Right lobe of liver (tissue), 6 donors: ENCODE results near the gene MT1H. TPM values are rescaled to one million over a fixed set of nuclear protein-coding genes. Genes with fewer than 3 reads are reported as not detected.
A peak's percentile ranks its signal among the peaks of the same experiment; 100 is the strongest.
"Not testable (repeated sequence)": the region's sequence is repeated elsewhere in the genome, so short reads cannot be mapped to it uniquely, and the experiment has no call there.

Source experiments
- ATAC-seq, 4 donors: fragments of 200-7000 bp; cut with Tn5 transposase; one replicate each; pipeline ENCODE4 v1.9.1; 2020; ENCODE audit warnings: mild to moderate bottlenecking in 4 of 4, moderate library complexity in 4 of 4
- DNase-seq, 3 donors: peaks; one replicate each; pipeline ENCODE4 v3.0.0-alpha.2; 2020
- H3K27ac ChIP-seq, 3 donors: fragments of 200-600 bp; one replicate each; pipeline ENCODE4 v1.8.0; 2022
- H3K27me3 ChIP-seq, 2 donors: fragments of 200-600 bp; one replicate each; pipeline ENCODE4 v1.8.0; 2022
- H3K36me3 ChIP-seq, 4 donors: fragments of 200-600 bp; sonication (generic) in 1 of 4; one replicate each; pipeline versions ENCODE4 v1.5.1 to v1.8.0; 2017 to 2022; ENCODE audit warnings: control low read depth in 1 of 4
- H3K4me1 ChIP-seq, 4 donors: fragments of 200-600 bp; sonication (generic) in 1 of 4; one replicate each; pipeline versions ENCODE4 v1.5.1 to v1.8.0; 2017 to 2022; ENCODE audit warnings: control low read depth in 1 of 4
- H3K4me3 ChIP-seq, 3 donors: fragments of 200-600 bp; one replicate each; pipeline ENCODE4 v1.8.0; 2022
- H3K9me3 ChIP-seq, 4 donors: fragments of 200-600 bp; sonication (generic) in 1 of 4; one replicate each; pipeline versions ENCODE4 v1.5.1 to v1.8.0; 2017 to 2022; ENCODE audit warnings: control low read depth in 1 of 4
- CTCF ChIP-seq, 4 donors: fragments of 200-600 bp in 3 of 4; fragments of 450-650 bp in 1 of 4; IDR thresholded peaks; one replicate each; pipeline versions ENCODE4 v1.5.1 to v1.8.0; 2016 to 2022; ENCODE audit warnings: antibody characterized with exemption in 4 of 4, mild to moderate bottlenecking in 2 of 4
- POLR2A ChIP-seq: fragments of 450-650 bp; IDR thresholded peaks from one replicate; pipeline ENCODE4 v1.6.1; 2017; ENCODE audit warnings: antibody characterized with exemption, mild to moderate bottlenecking
- WGBS: methylation state at CpG from one replicate; pipeline ENCODE4 v1.1.6; 2018; ENCODE audit warnings: low coverage, low lambda C conversion rate; ENCODE audit not compliant: insufficient coverage; ENCODE audit errors: missing lambda C conversion rate; 5-methylcytosine and 5-hydroxymethylcytosine counted together
- intact Hi-C, 2 donors: fragments of 100-400 bp; cut with DNase I; formaldehyde crosslinking; loops; one replicate each; pipeline versions ENCODE4 v1.11.2 to v1.14.1; 2022
- total RNA-seq, 6 experiments: library from RNA; depleted of rRNA in 2 of 6; stranded (reverse); fragments of >200 nt in 2 of 6; fragmentation: NEBNext Ultra II Directional in 3 of 6; extraction: Animal tissue kit (Norgen Biotek cat#: 25700) in 3 of 6; gene quantifications; one replicate each; pipeline versions ENCODE4 v1.1.0 to v1.2.4, GENCODE V29; 2016 to 2023
- donor health status: DM: no; HTN: yes; CAD: no.
- donor health status: DM: no; HTN: no; CAD: no.
- donor health status: DM: no; HTN: no; CAD: no.
- donor health status: DM: no; HTN: yes; CAD: no.
- donor health status: DM: no; HTN: yes; CAD: no.

MT1H gene
- total RNA-seq, 6 experiments from 2014 or later, result 0.74 to 1,258 (median 358) TPM; not detected in 1

DNA sequence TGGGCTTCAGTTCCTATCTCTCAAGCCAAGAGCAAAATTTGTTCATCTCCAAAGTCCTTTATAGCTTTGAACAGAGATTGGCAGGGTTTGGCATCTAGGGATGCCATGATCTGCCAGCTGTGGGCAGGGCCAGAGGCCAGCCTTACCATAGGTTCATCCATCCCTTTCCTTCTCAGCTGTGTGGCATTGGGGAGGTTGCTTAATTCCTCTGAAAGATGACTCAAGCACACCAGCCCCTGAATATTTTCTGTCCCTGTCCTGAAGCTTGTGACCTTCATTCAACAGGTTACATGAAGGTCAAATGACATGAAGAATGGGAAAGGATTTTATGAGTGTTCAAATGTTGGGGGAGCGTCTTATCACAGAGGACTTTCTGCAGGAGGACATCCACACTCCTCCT, 5.1 kb upstream of the MT1H start:
- DNase-seq (peak in 1 of 3 donors; percentile 57), ATAC-seq (peak in 2 of 4 donors; percentile 1 to 5)
- Histone ChIP-seq H3K9me3 (no peaks in the 10 kb centered on the region), H3K27ac (no peak overlapping the region), H3K4me1 (peaks cover 0 to 9% (median 0%) of the 10 kb centered on the region in 4 donors), H3K27me3 (no peaks in the 10 kb centered on the region), H3K4me3 (no peak overlapping the region), H3K36me3 (peaks cover 0 to 3% (median 0%) of the 10 kb centered on the region in 4 donors)
- intact Hi-C loops, result no loop called here
- no CpG with 5 or more reads among the region's 1 CpG for WGBS
- no peak for TF ChIP-seq POLR2A
- TF ChIP-seq CTCF (IDR thresholded peaks at IDR 0.05), result no peak

DNA sequence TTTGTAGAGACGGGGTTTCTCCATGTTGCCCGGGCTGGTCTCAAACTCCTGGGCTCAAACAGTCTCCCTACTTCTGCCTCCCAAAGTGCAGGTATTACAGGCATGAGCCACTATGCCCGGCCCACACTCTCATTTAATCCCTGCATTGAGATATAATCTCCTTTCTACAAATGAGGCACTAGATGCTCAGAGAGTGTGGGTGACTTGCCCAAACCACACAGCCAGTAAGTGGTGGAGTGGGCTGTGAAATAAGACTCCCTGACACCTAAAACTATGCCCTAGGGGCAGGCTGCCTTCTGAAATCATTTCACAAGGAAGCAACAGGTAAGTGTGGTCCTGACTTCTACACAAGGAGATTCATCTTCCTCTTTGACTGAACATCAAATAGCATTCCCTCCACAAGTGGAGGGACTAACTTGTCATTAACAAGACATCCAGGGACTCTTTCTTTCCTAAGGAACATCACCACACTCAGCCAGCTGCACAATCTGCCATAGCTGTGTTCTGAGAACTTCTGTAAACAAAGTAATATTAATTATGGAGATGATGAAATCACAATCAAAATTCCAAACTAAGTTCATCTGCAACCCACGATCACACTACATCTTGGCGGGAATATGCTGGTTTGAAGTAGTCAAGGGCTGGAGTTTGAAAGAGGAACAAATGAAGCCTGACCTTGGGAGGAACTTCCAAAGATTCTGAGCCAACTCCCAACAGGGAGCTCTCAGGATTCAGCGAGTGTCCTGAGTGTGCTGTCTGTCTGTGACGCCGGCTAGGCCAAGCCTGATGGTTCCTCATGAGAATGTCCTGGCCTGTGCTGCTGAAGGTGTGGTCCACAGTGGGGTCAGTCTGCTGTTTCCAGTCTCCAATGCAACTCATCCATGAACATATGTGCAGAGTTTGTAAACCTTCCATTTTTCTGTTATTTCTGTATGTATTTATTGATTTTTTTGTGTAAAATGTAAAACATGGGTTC, 4.0 kb upstream of the MT1H start:
- peak in 2 of 3 donors; percentile 73 to 76 for DNase-seq
- WGBS, result 67% methylated on average over 5 of the region's 8 CpGs
- H3K27me3 ChIP-seq, intact Hi-C loops, H3K4me1 ChIP-seq, H3K36me3 ChIP-seq, H3K9me3 ChIP-seq: not testable (repeated sequence)
- Histone ChIP-seq H3K4me3 (peak overlapping the region in 2 of 3 donors; percentile 73 to 85), H3K27ac (peak overlapping the region in 1 of 3 donors; percentile 88)
- ATAC-seq, result peak in 2 of 4 donors; percentile 4 to 9

DNA sequence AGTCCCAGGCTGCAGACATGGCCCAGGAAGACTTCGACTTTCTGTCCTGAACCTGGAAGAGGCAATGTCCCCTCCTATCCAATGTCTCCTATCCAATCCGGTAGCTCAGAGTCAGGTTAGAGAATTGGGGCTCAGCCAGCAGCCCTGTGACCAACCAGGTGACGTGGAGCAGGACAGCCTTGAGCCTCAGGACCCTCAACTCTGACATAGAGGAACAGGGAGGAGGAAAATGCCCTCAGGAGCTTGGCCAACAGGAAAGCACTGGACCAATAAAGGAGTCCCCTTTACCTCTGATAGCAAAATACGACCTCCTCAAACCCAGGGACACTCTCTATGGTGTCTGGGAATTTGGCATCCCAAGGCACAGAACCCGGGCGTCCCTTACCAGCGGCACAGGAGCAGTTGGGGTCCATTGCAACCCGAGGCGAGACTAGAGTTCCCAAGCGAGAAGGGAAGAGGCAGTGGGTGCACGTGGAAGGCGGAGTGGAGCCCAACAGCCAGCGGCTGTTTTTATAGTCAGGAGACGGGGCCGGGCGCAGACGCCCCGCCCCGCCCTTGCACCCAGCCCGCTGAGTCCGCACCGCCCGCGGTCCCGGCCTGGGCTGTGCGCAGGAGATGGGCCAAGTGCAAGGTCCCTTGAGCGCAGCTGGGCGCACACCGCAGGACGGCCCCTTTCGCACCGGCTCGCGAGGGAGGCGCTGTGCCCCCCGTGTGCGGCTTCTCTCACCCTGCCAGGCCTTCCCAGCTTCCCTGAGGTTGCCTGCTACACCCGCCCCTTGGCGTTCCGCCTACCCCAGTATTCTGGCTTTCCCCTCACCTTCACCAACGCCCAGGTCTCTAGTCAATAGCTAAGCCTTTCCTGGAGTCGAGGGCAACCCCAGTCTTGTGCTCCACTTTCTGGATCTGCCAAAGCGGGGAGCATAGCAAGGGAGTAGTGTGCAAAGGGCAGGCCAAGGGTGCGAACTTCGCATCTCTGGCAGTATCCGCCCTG, 1.7 kb upstream of the MT1H start, which contains the start of gene MT1G:
Gene MT1G, minus strand, starts transcription at position 485 of the 991 bp plus-strand sequence. Its CDS starts 72 bp downstream, at position 413.
- no peaks in the 10 kb centered on the region for H3K9me3 ChIP-seq
- H3K27ac ChIP-seq, result peak within 1 kb of the TSS in 2 of 3 donors; percentile 69 to 88
- intact Hi-C loops, result no loop called here
- TF ChIP-seq CTCF (IDR thresholded peaks at IDR 0.05) (peak in 1 of 4 donors; percentile 11), POLR2A (peak; percentile 99)
- H3K4me1 ChIP-seq, result peaks cover 0 to 9% (median 0%) of the 10 kb centered on the region in 4 donors
- no peaks in the 10 kb centered on the region for H3K36me3 ChIP-seq
- ATAC-seq (peak; percentile 69 to 86 (median 80)), DNase-seq (peak; percentile 89 to 97 (median 96))
- H3K27me3 ChIP-seq, result no peaks in the 10 kb centered on the region
- 18% methylated on average over 20 of the region's 46 CpGs for WGBS
- H3K4me3 ChIP-seq, result peak within 1 kb of the TSS; percentile 45 to 85 (median 73)

DNA sequence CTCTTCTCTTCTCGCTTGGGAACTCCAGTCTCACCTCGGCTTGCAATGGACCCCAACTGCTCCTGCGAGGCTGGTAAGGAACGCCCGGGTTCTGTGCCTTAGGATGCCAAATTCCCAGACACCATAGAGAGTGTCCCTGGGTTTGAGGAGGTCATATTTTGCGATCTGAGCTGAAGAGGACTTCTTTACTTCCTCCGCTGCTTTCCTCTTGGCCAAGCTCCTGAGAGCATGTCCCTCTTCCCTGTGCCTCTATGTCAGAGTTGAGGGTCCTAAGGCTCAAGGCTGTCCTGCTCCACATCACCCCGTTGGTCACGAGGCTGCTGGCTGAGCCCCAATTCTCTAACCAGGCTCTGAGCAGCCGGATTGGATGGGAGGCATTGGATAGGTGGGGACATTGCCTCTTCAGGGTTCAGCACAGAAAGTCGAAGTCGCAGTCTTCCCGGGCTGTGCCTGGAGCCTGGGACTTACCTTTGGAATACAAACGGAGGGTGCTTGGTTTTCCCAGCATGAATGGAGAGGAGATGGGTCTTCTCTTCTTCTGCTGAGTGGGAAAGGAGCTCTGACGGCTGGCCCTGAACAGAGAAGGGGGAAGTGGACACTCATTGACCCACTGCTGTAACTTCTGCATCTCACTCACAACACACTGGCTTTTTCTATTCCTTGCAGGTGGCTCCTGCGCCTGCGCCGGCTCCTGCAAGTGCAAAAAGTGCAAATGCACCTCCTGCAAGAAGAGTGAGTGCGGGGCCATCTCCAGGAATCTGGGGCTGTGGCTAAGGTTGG, 416 bp downstream of the MT1H start:
- peak overlapping the region; percentile 18 to 85 (median 73) for H3K4me3 ChIP-seq
- WGBS, result 30% methylated on average over 14 of the region's 19 CpGs
- intact Hi-C loops, result no loop called here
- TF ChIP-seq CTCF (IDR thresholded peaks at IDR 0.05) (no peak), POLR2A (no peak)
- ATAC-seq (peak in 1 of 4 donors; percentile 2), DNase-seq (peak in 2 of 3 donors; percentile 72 to 74)
- H3K9me3 ChIP-seq, result no peaks in the 10 kb centered on the region
- peaks cover 0 to 9% (median 0%) of the 10 kb centered on the region in 4 donors for H3K4me1 ChIP-seq
- H3K36me3 ChIP-seq, result no peaks in the 10 kb centered on the region
- H3K27ac ChIP-seq, result peak overlapping the region in 2 of 3 donors; percentile 69 to 88
- no peaks in the 10 kb centered on the region for H3K27me3 ChIP-seq
